Measurements from ENCODE around the gene NAGS. TPM values are rescaled to one million over a fixed set of nuclear protein-coding genes. Genes with fewer than 3 reads are reported as not detected.
"Not testable (repeated sequence)": the region's sequence is repeated elsewhere in the genome, so short reads cannot be mapped to it uniquely, and the experiment has no call there.

Gene NAGS
- total RNA-seq, 1 donor from 2014 or later, result 2.4 TPM

GRCh38 chr17:43983515-43984411 is 20.7 kb upstream of the NAGS start:
- peak; percentile 19 for ATAC-seq

- ATAC-seq, result no peak
These were observed 19.9 kb upstream of the NAGS start for GRCh38 chr17:43984521-43984920.

- ATAC-seq, result no peak
These were observed 18.0 kb upstream of the NAGS start for GRCh38 chr17:43986225-43986981.

- no peak for ATAC-seq
These were observed 17.0 kb upstream of the NAGS start for GRCh38 chr17:43987131-43988021.

- ATAC-seq, result no peak
These were observed 16.1 kb upstream of the NAGS start for GRCh38 chr17:43988301-43988700.

- no peak for ATAC-seq
These were observed 11.8 kb upstream of the NAGS start for GRCh38 chr17:43992641-43993040.

GRCh38 chr17:43994272-43995149 is 9.9 kb upstream of the NAGS start:
- peak; percentile 84 for ATAC-seq

- no peak for ATAC-seq
These were observed 9.3 kb upstream of the NAGS start for GRCh38 chr17:43995150-43995471.

- ATAC-seq, result not testable (repeated sequence)
These were observed 7.2 kb upstream of the NAGS start for GRCh38 chr17:43997180-43997579.

GRCh38 chr17:43998552-43998951 is 5.9 kb upstream of the NAGS start:
- no peak for ATAC-seq

- no peak for ATAC-seq
These were observed 5.4 kb upstream of the NAGS start for GRCh38 chr17:43999024-43999423.

GRCh38 chr17:44000141-44000860 is 4.1 kb upstream of the NAGS start:
- no peak for ATAC-seq

GRCh38 chr17:44000871-44001460 is 3.5 kb upstream of the NAGS start:
- no peak for ATAC-seq

GRCh38 chr17:44001461-44001920 is 2.9 kb upstream of the NAGS start:
- no peak for ATAC-seq

- peak; percentile 17 for ATAC-seq
These were observed 2.1 kb upstream of the NAGS start for GRCh38 chr17:44002141-44002848.

GRCh38 chr17:44004761-44005526 is 522 bp downstream of the NAGS start:
- ATAC-seq, result peak; percentile 6

- ATAC-seq, result peak; percentile 55
These were observed 1.3 kb downstream of the NAGS start for GRCh38 chr17:44005527-44006271.

GRCh38 chr17:44006272-44006597 is 1.8 kb downstream of the NAGS start:
- peak; percentile 0 for ATAC-seq
